NCI-H1092 treated with DMSO at 0.1 percent for 48 hours (cell line): ENCODE data around the gene ZNF516.
"Not testable (repeated sequence)": the region's sequence is repeated elsewhere in the genome, so short reads cannot be mapped to it uniquely, and the experiment has no call there.

ENCODE experiments used
- DNase-seq: peaks from one replicate; lab custom pipeline; 2025; lab: John Stamatoyannopoulos, UW

The ZNF516 gene

GRCh38 chr18:76490670-76491472 lies 4.2 kb downstream of the ZNF516 start:
- DNase-seq = no peak

GRCh38 chr18:76490033-76490432 lies 5.0 kb downstream of the ZNF516 start:
- DNase-seq = no peak

- no peak for DNase-seq
These were observed 6.0 kb downstream of the ZNF516 start for GRCh38 chr18:76489081-76489480.

- no peak for DNase-seq
These were observed 6.9 kb downstream of the ZNF516 start for GRCh38 chr18:76488190-76488589.

- no peak for DNase-seq
These were observed 7.3 kb downstream of the ZNF516 start for GRCh38 chr18:76487782-76488181.

- DNase-seq = no peak
These were observed 8.0 kb downstream of the ZNF516 start for GRCh38 chr18:76487070-76487469.

GRCh38 chr18:76486574-76486973 lies 8.5 kb downstream of the ZNF516 start:
- DNase-seq = no peak

GRCh38 chr18:76486038-76486437 lies 9.0 kb downstream of the ZNF516 start:
- DNase-seq = no peak

GRCh38 chr18:76484749-76485387 lies 10.2 kb downstream of the ZNF516 start:
- no peak for DNase-seq

- no peak for DNase-seq
These were observed 11.3 kb downstream of the ZNF516 start for GRCh38 chr18:76483780-76484179.

GRCh38 chr18:76482971-76483691 lies 11.9 kb downstream of the ZNF516 start:
- no peak for DNase-seq

- DNase-seq = no peak
These were observed 12.8 kb downstream of the ZNF516 start for GRCh38 chr18:76482267-76482666.

- no peak for DNase-seq
These were observed 14.1 kb downstream of the ZNF516 start for GRCh38 chr18:76480913-76481312.

- no peak for DNase-seq
These were observed 15.4 kb downstream of the ZNF516 start for GRCh38 chr18:76479351-76480238.

GRCh38 chr18:76476665-76477561 lies 18.1 kb downstream of the ZNF516 start:
- DNase-seq = no peak

GRCh38 chr18:76475450-76476194 lies 19.4 kb downstream of the ZNF516 start:
- DNase-seq = no peak

- DNase-seq = no peak
These were observed 20.2 kb downstream of the ZNF516 start for GRCh38 chr18:76474824-76475223.

GRCh38 chr18:76473521-76473920 lies 21.5 kb downstream of the ZNF516 start:
- not testable (repeated sequence) for DNase-seq

- no peak for DNase-seq
These were observed 22.2 kb downstream of the ZNF516 start for GRCh38 chr18:76472829-76473228.

GRCh38 chr18:76471593-76471992 lies 23.4 kb downstream of the ZNF516 start:
- DNase-seq = no peak
